AG04450 (cell line): ENCODE results near the gene TLE7. TPM values are rescaled to one million over a fixed set of nuclear protein-coding genes. Genes with fewer than 3 reads are reported as not detected.

Experiments
- CTCF ChIA-PET: fragments of 300-600, 350-600 bp; formaldehyde crosslinking; extraction: SDS; loops from one replicate; lab custom pipeline; 2022; ENCODE audit warnings: antibody characterized with exemption, inconsistent platforms; lab: Charles Lee
- POLR2A ChIA-PET: fragments of 350-600 bp; formaldehyde crosslinking; extraction: SDS; loops from one replicate; lab custom pipeline; 2021; ENCODE audit warnings: antibody characterized with exemption, inconsistent platforms; lab: Yijun Ruan, JAX
- DNase-seq: peaks from one replicate; pipeline ENCODE4 v3.0.0-alpha.2; 2011; ENCODE audit warnings: low read depth, low spot score
- H3K27ac ChIP-seq: one replicate; pipeline ENCODE4 v1.5.1; 2012; ENCODE audit warnings: low read depth, low read length, control low read depth
- H3K27me3 ChIP-seq: one replicate; pipeline ENCODE4 v1.6.0; 2012; ENCODE audit warnings: low read length; ENCODE audit not compliant: control insufficient read depth, insufficient read depth
- H3K4me3 ChIP-seq: 2 replicates; pipeline ENCODE4 v1.5.1; 2011; ENCODE audit warnings: mild to moderate bottlenecking, low read depth, low read length, control low read depth
- H3K9me3 ChIP-seq: 2 replicates; pipeline ENCODE4 v1.5.1; 2012; ENCODE audit warnings: low read length; ENCODE audit not compliant: control insufficient read depth, insufficient read depth
- polyA plus RNA-seq: library from polyadenylated mRNA; depleted of rRNA; stranded (reverse); fragments of >200 nt; gene quantifications from 2 replicates; pipeline ENCODE4 v1.2.3, GENCODE V29; 2011; rRNA removed
- TF ChIP-seq, protein P1 (sequence below): IDR thresholded peaks from 2 replicates; pipeline ENCODE4 v1.5.1; 2011; ENCODE audit warnings: low read depth, low read length, control low read depth, inconsistent platforms

TLE7 gene
- polyA plus RNA-seq, 1 experiment: not detected

DNA sequence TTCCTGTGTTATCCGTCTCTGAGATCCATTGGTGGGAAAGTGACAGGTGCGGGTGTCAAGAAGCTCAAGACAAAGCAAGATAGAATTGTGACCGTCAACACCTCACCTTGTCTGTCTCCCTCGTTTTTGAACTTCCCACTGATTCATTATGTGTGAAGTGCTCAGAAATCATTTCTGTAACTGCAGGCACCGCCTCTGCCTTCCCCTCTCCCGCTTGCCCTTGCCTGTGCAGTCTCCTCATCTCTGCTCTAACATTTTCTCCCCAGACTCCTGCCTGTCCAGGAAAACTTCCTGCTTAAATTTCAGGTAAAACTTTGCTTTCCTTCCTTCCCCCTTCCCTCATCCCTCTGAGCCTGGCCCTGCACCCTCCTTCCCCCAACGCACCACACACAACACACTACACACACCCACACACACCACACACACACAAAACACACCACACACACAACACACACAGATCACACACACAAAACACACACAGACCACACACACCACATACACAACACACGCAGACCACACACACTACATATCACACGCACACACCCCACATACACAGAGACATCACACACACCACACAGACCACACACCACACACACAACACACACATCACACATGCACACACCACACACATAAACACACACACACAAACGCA lies 57.7 kb downstream of the TLE7 start:
- TF ChIP-seq, protein P1, sequence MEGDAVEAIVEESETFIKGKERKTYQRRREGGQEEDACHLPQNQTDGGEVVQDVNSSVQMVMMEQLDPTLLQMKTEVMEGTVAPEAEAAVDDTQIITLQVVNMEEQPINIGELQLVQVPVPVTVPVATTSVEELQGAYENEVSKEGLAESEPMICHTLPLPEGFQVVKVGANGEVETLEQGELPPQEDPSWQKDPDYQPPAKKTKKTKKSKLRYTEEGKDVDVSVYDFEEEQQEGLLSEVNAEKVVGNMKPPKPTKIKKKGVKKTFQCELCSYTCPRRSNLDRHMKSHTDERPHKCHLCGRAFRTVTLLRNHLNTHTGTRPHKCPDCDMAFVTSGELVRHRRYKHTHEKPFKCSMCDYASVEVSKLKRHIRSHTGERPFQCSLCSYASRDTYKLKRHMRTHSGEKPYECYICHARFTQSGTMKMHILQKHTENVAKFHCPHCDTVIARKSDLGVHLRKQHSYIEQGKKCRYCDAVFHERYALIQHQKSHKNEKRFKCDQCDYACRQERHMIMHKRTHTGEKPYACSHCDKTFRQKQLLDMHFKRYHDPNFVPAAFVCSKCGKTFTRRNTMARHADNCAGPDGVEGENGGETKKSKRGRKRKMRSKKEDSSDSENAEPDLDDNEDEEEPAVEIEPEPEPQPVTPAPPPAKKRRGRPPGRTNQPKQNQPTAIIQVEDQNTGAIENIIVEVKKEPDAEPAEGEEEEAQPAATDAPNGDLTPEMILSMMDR: no peak
- H3K9me3 ChIP-seq: no peaks in the 10 kb centered on the region
- no peaks in the 10 kb centered on the region for H3K27me3 ChIP-seq
- ChIA-PET POLR2A (no interaction called here), CTCF (interaction anchor here (2.2 kb wide), 1 partner anchor 29 kb away, joined by 8 read pairs; no protein-coding TSS in a partner anchor)
- H3K4me3 ChIP-seq: no peak overlapping the region
- no peak for DNase-seq
- no peak overlapping the region for H3K27ac ChIP-seq

DNA sequence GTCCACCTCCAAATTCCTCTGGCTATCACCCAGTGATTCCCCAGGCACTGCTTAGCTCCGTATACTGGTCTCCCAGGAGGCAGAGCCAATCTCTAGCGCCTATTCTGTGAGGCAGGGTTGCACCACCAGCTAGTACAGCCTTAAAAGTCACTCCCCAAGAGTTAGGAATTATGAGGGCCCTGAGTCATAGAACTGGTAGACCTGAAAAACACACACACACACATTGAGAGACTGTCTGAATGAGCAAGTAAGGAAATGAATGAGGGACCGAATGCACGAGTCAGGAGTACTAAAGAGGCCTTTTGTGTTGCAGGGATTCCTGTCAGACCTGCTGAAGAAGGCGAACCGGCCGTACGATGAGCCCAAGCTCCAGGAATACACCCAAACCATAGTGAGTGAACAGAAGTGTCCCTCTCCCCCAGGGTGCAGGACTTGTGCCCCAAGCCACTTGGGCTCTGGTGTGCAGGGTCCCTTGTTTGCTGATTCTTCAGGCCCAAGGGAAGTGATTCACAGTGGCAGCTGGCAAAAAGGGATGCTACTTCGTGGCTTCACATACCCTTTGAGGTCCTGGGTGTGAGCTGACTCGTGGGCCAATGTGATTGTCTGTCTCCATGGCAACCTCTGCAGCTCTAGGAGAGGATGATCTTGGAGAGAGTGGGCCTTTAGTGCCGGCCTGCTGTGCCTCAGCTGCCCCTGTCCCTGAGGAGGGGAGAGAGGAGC lies 58.6 kb downstream of the TLE7 start:
- no peaks in the 10 kb centered on the region for H3K27me3 ChIP-seq
- H3K4me3 ChIP-seq: no peak overlapping the region
- no peaks in the 10 kb centered on the region for H3K9me3 ChIP-seq
- TF ChIP-seq, protein P1: no peak
- DNase-seq: no peak
- ChIA-PET CTCF (interaction anchor here (0.8 to 2.2 kb wide), 3 partner anchors 24 to 227 kb away, joined by 3 to 8 read pairs (median 3); partner anchors contain the start of gene CALB2), POLR2A (no interaction called here)
- no peak overlapping the region for H3K27ac ChIP-seq

DNA sequence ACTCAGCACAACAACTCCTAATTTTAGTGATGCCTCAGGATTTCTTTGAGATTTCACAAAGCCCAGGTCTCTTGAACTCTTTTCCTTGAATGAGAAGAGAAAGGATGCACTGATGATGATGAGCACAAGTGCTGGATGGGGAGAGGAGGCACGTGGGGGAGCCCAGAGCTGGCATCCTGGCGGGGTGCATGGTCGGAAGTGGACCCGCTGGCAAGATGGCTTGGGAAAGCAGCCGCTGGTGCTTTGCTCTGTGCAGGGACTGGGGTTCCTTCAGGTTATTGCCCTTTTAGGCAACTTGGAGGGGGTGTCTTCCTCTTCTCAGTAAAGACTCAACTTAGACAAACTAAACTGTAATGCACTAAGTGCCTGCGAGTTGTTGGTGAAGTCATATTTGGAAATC lies 61.0 kb downstream of the TLE7 start:
- H3K4me3 ChIP-seq: no peak overlapping the region
- POLR2A ChIA-PET: no interaction called here
- CTCF ChIA-PET: no interaction called here
- H3K9me3 ChIP-seq: no peaks in the 10 kb centered on the region
- no peaks in the 10 kb centered on the region for H3K27me3 ChIP-seq
- TF ChIP-seq, protein P1: no peak
- no peak for DNase-seq
- no peak overlapping the region for H3K27ac ChIP-seq

Other genes starting within 250 kb of the TLE7 start
- 0.84 and 0.95 TPM in 2 replicates for gene HYDIN, start 211.3 kb downstream of the TLE7 start, polyA plus RNA-seq
- gene CMTR2, start 152.7 kb downstream of the TLE7 start, polyA plus RNA-seq: 21.8 and 32.7 TPM in 2 replicates
- 2.9 and 3.0 TPM in 2 replicates for gene CALB2, start 83.3 kb downstream of the TLE7 start, polyA plus RNA-seq
- gene ZNF23, start 20.2 kb upstream of the TLE7 start, polyA plus RNA-seq: 11.9 and 14.8 TPM in 2 replicates
- 1.9 and 2.0 TPM in 2 replicates for gene ZNF19, start 47.3 kb upstream of the TLE7 start, polyA plus RNA-seq
- gene CHST4, start 84.4 kb upstream of the TLE7 start, polyA plus RNA-seq: not detected in 2 replicates
- gene TAT, start 135.0 kb upstream of the TLE7 start, polyA plus RNA-seq: not detected in 2 replicates
- not detected in 2 replicates for gene MARVELD3, start 184.1 kb upstream of the TLE7 start, polyA plus RNA-seq